ENCODE measurements around the gene VSTM4.

VSTM4 gene

GRCh38 chr10:49040601-49041000 lies 74.7 kb downstream of the VSTM4 start:
- DNase-seq (ENCODE audit: low read depth in 2 of 2) = no peak

- DNase-seq (ENCODE audit: low read depth in 2 of 2) = no peak
These were observed 75.9 kb downstream of the VSTM4 start for GRCh38 chr10:49039409-49039808.

GRCh38 chr10:49038711-49039110 lies 76.6 kb downstream of the VSTM4 start:
- no peak for DNase-seq (ENCODE audit: low read depth in 2 of 2)

GRCh38 chr10:49037187-49037586 lies 78.1 kb downstream of the VSTM4 start:
- no peak for DNase-seq (ENCODE audit: low read depth in 2 of 2)

GRCh38 chr10:49036638-49037037 lies 78.7 kb downstream of the VSTM4 start:
- DNase-seq (ENCODE audit: low read depth in 2 of 2) = no peak

GRCh38 chr10:49035920-49036319 lies 79.4 kb downstream of the VSTM4 start:
- DNase-seq (ENCODE audit: low read depth in 2 of 2) = no peak

GRCh38 chr10:49034925-49035324 lies 80.4 kb downstream of the VSTM4 start:
- DNase-seq (ENCODE audit: low read depth in 2 of 2) = no peak

GRCh38 chr10:49033939-49034338 lies 81.4 kb downstream of the VSTM4 start:
- DNase-seq (ENCODE audit: low read depth in 2 of 2) = no peak

GRCh38 chr10:49029666-49030065 lies 85.7 kb downstream of the VSTM4 start:
- DNase-seq (ENCODE audit: low read depth in 2 of 2) = no peak

- DNase-seq (ENCODE audit: low read depth in 2 of 2) = no peak
These were observed 86.7 kb downstream of the VSTM4 start for GRCh38 chr10:49028639-49029038.

- no peak for DNase-seq (ENCODE audit: low read depth in 2 of 2)
These were observed 89.9 kb downstream of the VSTM4 start for GRCh38 chr10:49025347-49025983.

- no peak for DNase-seq (ENCODE audit: low read depth in 2 of 2)
These were observed 90.8 kb downstream of the VSTM4 start for GRCh38 chr10:49024484-49024883.

- no peak for DNase-seq (ENCODE audit: low read depth in 2 of 2)
These were observed 91.6 kb downstream of the VSTM4 start for GRCh38 chr10:49023752-49024151.

GRCh38 chr10:49023071-49023470 lies 92.3 kb downstream of the VSTM4 start:
- no peak for DNase-seq (ENCODE audit: low read depth in 2 of 2)

GRCh38 chr10:49021685-49022084 lies 93.6 kb downstream of the VSTM4 start:
- DNase-seq (ENCODE audit: low read depth in 2 of 2) = no peak

GRCh38 chr10:49015700-49016099 lies 99.6 kb downstream of the VSTM4 start:
- DNase-seq (ENCODE audit: low read depth in 2 of 2) = no peak

- DNase-seq (ENCODE audit: low read depth in 2 of 2) = no peak
These were observed 102.7 kb downstream of the VSTM4 start for GRCh38 chr10:49012603-49013002.

GRCh38 chr10:49011756-49012155 lies 103.6 kb downstream of the VSTM4 start:
- DNase-seq (ENCODE audit: low read depth in 2 of 2) = no peak

GRCh38 chr10:49010865-49011264 lies 104.5 kb downstream of the VSTM4 start:
- DNase-seq (ENCODE audit: low read depth in 2 of 2) = no peak

- no peak for DNase-seq (ENCODE audit: low read depth in 2 of 2)
These were observed 105.0 kb downstream of the VSTM4 start for GRCh38 chr10:49010295-49010694.

GRCh38 chr10:49009199-49009979 lies 105.9 kb downstream of the VSTM4 start:
- no peak for DNase-seq (ENCODE audit: low read depth in 2 of 2)

GRCh38 chr10:49008505-49009198 lies 106.7 kb downstream of the VSTM4 start:
- DNase-seq (ENCODE audit: low read depth in 2 of 2) = no peak

GRCh38 chr10:49008091-49008490 lies 107.2 kb downstream of the VSTM4 start:
- DNase-seq (ENCODE audit: low read depth in 2 of 2) = no peak
